ENCODE data around the gene VAPA. TPM values are rescaled to one million over a fixed set of nuclear protein-coding genes. Genes with fewer than 3 reads are reported as not detected.

The VAPA gene
- total and polyA plus RNA-seq, 10 of the 15 experiments (the other 5 are each of a cell fraction or from before 2014, with no cell fraction given) = 70.9 to 252 (median 166) TPM

DNA sequence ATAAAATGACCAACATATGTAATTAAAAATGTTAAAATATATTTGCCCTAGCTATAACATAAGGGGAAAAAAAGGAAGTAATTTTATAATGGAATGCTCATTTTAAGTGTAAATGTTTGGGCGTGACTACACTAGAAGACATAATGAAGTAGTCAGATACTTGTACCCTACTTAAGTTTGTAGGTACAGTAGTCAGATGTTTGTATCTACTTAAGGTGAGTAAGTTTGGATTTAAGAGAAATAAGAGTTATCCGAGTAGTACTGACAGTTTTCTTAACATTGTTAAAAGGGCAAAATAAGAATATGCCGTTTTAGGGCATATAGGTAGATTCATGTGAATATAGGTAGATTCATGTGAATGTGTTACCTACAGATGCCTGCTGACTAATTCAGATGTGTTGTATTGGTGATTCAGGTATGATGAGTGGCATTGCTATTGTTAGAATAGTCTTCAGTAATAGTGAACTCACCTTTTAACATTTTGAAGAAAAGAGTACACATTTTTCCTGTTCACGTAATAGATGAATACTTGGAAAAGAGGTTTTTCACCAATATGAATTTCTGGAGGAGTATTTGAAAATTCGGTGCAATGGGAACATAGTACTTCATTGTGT lies 14.9 kb downstream of the VAPA start (continued):
- TF ChIP-seq, protein P1, sequence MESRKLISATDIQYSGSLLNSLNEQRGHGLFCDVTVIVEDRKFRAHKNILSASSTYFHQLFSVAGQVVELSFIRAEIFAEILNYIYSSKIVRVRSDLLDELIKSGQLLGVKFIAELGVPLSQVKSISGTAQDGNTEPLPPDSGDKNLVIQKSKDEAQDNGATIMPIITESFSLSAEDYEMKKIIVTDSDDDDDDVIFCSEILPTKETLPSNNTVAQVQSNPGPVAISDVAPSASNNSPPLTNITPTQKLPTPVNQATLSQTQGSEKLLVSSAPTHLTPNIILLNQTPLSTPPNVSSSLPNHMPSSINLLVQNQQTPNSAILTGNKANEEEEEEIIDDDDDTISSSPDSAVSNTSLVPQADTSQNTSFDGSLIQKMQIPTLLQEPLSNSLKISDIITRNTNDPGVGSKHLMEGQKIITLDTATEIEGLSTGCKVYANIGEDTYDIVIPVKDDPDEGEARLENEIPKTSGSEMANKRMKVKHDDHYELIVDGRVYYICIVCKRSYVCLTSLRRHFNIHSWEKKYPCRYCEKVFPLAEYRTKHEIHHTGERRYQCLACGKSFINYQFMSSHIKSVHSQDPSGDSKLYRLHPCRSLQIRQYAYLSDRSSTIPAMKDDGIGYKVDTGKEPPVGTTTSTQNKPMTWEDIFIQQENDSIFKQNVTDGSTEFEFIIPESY (IDR thresholded peaks at IDR 0.05) = no peak
- TF ChIP-seq MEF2A (IDR thresholded peaks at IDR 0.05; ENCODE audit: insufficient read depth, low read depth, low read length) = no peak
- no peak for TF ChIP-seq TAF1 (IDR thresholded peaks at IDR 0.05; ENCODE audit: borderline replicate concordance, low read depth, low read length)
- TF ChIP-seq, protein P2, sequence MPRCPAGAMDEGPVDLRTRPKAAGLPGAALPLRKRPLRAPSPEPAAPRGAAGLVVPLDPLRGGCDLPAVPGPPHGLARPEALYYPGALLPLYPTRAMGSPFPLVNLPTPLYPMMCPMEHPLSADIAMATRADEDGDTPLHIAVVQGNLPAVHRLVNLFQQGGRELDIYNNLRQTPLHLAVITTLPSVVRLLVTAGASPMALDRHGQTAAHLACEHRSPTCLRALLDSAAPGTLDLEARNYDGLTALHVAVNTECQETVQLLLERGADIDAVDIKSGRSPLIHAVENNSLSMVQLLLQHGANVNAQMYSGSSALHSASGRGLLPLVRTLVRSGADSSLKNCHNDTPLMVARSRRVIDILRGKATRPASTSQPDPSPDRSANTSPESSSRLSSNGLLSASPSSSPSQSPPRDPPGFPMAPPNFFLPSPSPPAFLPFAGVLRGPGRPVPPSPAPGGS (IDR thresholded peaks at IDR 0.05; ENCODE audit: borderline replicate concordance, insufficient read depth, low read depth, low read length, poor library complexity, severe bottlenecking) = no peak
- TF ChIP-seq CHD2 (IDR thresholded peaks at IDR 0.05; ENCODE audit: borderline replicate concordance, low read depth, low read length) = no peak
- TF ChIP-seq ZSCAN29 (IDR thresholded peaks at IDR 0.05) = no peak
- no peak for TF ChIP-seq SUPT20H (IDR thresholded peaks at IDR 0.05; ENCODE audit: borderline replicate concordance, control insufficient read depth, low read depth, low read length)
- no peak for TF ChIP-seq NBN (IDR thresholded peaks at IDR 0.05)
- TF ChIP-seq KAT2A (conservative IDR thresholded peaks at IDR 0.05; ENCODE audit: control insufficient read depth, low read depth, low read length) = no peak

Measured in GM12878 (cell line).